DOHH2 (cell line): ENCODE results near the gene LGALS3BP.
"Not testable (repeated sequence)": the region's sequence is repeated elsewhere in the genome, so short reads cannot be mapped to it uniquely, and the experiment has no call there.

Source experiments
- EZH2phosphoT487 ChIP-seq: fragments of 200-600 bp; sonication (generic); IDR thresholded peaks from 2 replicates; pipeline ENCODE4 v1.6.1; 2017; ENCODE audit warnings: borderline replicate concordance, mild to moderate bottlenecking, antibody characterized with exemption, low read length, moderate library complexity, mixed read lengths
- TF ChIP-seq, protein P1 (sequence below): fragments of 200-600 bp; sonication (generic); IDR thresholded peaks from one replicate; pipeline ENCODE4 v1.5.1; 2014; ENCODE audit warnings: antibody characterized with exemption, mild to moderate bottlenecking, low read depth, low read length; ENCODE audit not compliant: poor library complexity, severe bottlenecking

DNA sequence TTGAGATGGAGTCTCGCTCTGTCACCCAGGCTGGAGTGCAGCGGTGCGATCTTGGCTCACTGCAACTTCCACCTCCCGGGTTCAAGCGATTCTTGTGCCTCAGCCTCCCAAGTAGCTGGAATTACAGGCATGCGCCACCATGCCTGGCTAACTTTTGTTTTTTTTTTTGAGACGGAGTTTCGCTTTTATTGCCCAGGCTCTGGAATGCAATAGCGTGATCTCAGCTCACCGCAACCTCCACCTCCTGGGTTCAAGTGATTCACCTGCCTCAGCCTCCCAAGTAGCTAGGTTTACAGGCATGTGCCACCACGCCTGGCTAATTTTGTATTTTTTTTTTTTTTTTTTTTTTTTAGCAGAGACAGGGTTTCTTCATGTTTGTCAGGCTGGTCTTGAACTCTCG, 34.3 kb downstream of the LGALS3BP start:
- TF ChIP-seq, protein P1, sequence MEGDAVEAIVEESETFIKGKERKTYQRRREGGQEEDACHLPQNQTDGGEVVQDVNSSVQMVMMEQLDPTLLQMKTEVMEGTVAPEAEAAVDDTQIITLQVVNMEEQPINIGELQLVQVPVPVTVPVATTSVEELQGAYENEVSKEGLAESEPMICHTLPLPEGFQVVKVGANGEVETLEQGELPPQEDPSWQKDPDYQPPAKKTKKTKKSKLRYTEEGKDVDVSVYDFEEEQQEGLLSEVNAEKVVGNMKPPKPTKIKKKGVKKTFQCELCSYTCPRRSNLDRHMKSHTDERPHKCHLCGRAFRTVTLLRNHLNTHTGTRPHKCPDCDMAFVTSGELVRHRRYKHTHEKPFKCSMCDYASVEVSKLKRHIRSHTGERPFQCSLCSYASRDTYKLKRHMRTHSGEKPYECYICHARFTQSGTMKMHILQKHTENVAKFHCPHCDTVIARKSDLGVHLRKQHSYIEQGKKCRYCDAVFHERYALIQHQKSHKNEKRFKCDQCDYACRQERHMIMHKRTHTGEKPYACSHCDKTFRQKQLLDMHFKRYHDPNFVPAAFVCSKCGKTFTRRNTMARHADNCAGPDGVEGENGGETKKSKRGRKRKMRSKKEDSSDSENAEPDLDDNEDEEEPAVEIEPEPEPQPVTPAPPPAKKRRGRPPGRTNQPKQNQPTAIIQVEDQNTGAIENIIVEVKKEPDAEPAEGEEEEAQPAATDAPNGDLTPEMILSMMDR: not testable (repeated sequence)
- TF ChIP-seq EZH2phosphoT487: not testable (repeated sequence)
